ENCODE data around the gene RNF144A. TPM values are rescaled to one million over a fixed set of nuclear protein-coding genes. Genes with fewer than 3 reads are reported as not detected.

RNF144A gene
- total RNA-seq, 2 donors from 2014 or later: 52.7 to 109 TPM

- Histone ChIP-seq H3K27me3 (no peaks in the 10 kb centered on the region), H3K4me3 (no peak overlapping the region), H3K9me3 (no peaks in the 10 kb centered on the region), H3K36me3 (replicated peaks in 1 of 2; ENCODE audit: insufficient read depth in 1 of 2, low read depth in 2 of 2) (no peaks in the 10 kb centered on the region), H3K4me1 (no peaks in the 10 kb centered on the region), H3K27ac (no peak overlapping the region)
- intact Hi-C loops (cut with DNase I): no loop called here
- TF ChIP-seq POLR2A (IDR thresholded peaks at IDR 0.05) (no peak), CTCF (IDR thresholded peaks at IDR 0.05) (peak in 5 of 7 experiments; percentile 19 to 42 (median 29))
- ATAC-seq (no peak), DNase-seq (no peak)
- 74 to 80% methylated on average over 10 of the region's 10 CpGs for WGBS, 2 donors
Measured at GRCh38 chr2:7083580-7084509, 166.6 kb downstream of the RNF144A start.

GRCh38 chr2:7084601-7085000, 167.4 kb downstream of the RNF144A start:
- no peak for ATAC-seq
- no peaks in the 10 kb centered on the region for H3K9me3 ChIP-seq
- H3K4me1 ChIP-seq: no peaks in the 10 kb centered on the region
- no peak overlapping the region for H3K4me3 ChIP-seq
- intact Hi-C loops (cut with DNase I): no loop called here
- H3K27me3 ChIP-seq: no peaks in the 10 kb centered on the region
- no peak overlapping the region for H3K27ac ChIP-seq
- no peak for TF ChIP-seq POLR2A (IDR thresholded peaks at IDR 0.05)
- no peak for TF ChIP-seq CTCF (IDR thresholded peaks at IDR 0.05)
- H3K36me3 ChIP-seq (replicated peaks in 1 of 2; ENCODE audit: insufficient read depth in 1 of 2, low read depth in 2 of 2): no peaks in the 10 kb centered on the region
- no peak for DNase-seq

GRCh38 chr2:7089284-7089683, 172.1 kb downstream of the RNF144A start:
- intact Hi-C loops (cut with DNase I): no loop called here
- DNase-seq: no peak
- Histone ChIP-seq H3K27ac (no peak overlapping the region), H3K4me3 (no peak overlapping the region), H3K9me3 (no peaks in the 10 kb centered on the region), H3K27me3 (no peaks in the 10 kb centered on the region), H3K36me3 (replicated peaks in 1 of 2; ENCODE audit: insufficient read depth in 1 of 2, low read depth in 2 of 2) (no peaks in the 10 kb centered on the region), H3K4me1 (no peaks in the 10 kb centered on the region)
- TF ChIP-seq POLR2A (IDR thresholded peaks at IDR 0.05) (no peak), CTCF (IDR thresholded peaks at IDR 0.05) (no peak)
- WGBS, 2 donors: 88 to 94% methylated on average over 10 to 16 of the region's 16 CpGs
- no peak for ATAC-seq

GRCh38 chr2:7089898-7090510, 172.8 kb downstream of the RNF144A start:
- ATAC-seq (no peak), DNase-seq (no peak)
- Histone ChIP-seq H3K4me1 (no peaks in the 10 kb centered on the region), H3K27me3 (no peaks in the 10 kb centered on the region), H3K27ac (no peak overlapping the region), H3K9me3 (no peaks in the 10 kb centered on the region), H3K36me3 (replicated peaks in 1 of 2; ENCODE audit: insufficient read depth in 1 of 2, low read depth in 2 of 2) (no peaks in the 10 kb centered on the region), H3K4me3 (no peak overlapping the region)
- TF ChIP-seq CTCF (IDR thresholded peaks at IDR 0.05) (no peak), POLR2A (IDR thresholded peaks at IDR 0.05) (no peak)
- 82 to 96% methylated on average over 10 to 26 of the region's 26 CpGs for WGBS, 2 donors
- intact Hi-C loops (cut with DNase I): no loop called here

Data from body of pancreas (tissue), 4 donors.